Activated T-cell treated with anti-CD3 and anti-CD28 coated beads, Interleukin-2, amount 50 U/mL, for 1 hour (primary cell): ENCODE measurements around the gene RER1.

Source experiments
- DNase-seq: peaks from one replicate; pipeline ENCODE4 v3.0.0-alpha.2; 2020

RER1 gene

GRCh38 chr1:2392686-2393085 is 1.0 kb downstream of the RER1 start:
- no peak for DNase-seq

DNA sequence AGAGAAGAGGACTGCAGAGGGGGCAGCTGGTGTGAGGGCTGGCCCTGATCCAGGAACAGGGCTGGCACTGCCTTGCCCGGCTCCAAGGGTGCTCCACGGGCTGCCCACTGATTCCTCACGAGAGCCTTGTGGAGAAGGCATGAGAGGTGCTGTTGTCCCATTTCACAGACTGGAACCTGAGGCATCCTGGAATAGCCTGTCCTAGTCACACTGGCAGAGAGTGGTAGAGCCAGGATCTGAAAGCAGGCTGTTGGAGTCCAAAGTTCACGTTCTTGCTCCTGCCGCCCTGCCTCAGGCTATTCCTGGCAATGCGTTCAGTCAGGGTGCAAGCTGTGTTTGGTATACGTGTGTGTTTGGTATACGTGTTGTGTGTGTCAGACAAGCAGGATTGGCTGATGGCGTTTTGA is 1.8 kb downstream of the RER1 start:
- DNase-seq, result no peak

GRCh38 chr1:2394220-2394619 is 2.6 kb downstream of the RER1 start:
- DNase-seq, result no peak

- DNase-seq, result no peak
Measured at GRCh38 chr1:2394761-2395160, 3.1 kb downstream of the RER1 start.

DNA sequence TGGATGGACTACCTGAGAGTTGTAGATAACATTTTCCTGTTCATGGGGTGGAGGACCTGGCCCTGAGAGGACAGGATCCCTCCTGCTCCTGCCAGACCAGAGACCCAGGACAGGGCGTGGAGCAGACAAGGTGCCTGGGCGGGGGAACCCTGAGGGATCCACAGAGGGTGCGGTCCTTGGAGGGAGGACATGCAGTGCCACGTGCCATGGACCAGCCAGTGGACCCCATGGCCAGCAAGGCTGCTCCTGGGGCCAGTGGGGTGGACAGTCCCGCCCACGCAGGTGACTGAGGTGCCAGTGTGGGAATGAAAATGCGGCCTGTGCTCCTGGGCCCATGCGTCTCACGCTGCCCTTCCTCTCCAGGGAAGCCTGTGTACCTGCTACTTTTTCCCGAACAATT is 3.6 kb downstream of the RER1 start:
- DNase-seq, result no peak

DNA sequence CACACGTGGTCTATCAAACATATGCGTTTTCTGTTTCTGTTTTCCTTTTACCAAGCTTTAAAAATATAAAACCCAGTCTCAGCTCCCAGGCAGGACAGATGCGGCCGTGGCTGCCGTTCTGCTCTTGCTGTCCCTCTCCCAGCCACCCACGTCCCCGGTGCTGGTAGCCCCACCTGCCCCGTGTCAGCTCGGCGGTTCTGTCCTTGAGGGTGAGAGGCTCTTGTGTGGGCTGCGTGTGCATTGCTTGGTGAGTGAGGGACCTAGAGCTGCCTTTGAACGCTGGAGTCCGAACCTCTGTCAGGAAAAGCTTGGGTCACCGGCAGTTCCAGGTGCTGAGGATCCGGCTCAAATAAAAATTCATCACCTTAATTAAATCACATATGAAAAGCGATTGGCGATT is 4.4 kb downstream of the RER1 start:
- DNase-seq, result no peak

GRCh38 chr1:2396476-2396875 is 4.8 kb downstream of the RER1 start:
- DNase-seq, result no peak

GRCh38 chr1:2397007-2397679 is 5.5 kb downstream of the RER1 start:
- DNase-seq, result no peak

GRCh38 chr1:2398871-2399270 is 7.2 kb downstream of the RER1 start:
- DNase-seq, result no peak

DNA sequence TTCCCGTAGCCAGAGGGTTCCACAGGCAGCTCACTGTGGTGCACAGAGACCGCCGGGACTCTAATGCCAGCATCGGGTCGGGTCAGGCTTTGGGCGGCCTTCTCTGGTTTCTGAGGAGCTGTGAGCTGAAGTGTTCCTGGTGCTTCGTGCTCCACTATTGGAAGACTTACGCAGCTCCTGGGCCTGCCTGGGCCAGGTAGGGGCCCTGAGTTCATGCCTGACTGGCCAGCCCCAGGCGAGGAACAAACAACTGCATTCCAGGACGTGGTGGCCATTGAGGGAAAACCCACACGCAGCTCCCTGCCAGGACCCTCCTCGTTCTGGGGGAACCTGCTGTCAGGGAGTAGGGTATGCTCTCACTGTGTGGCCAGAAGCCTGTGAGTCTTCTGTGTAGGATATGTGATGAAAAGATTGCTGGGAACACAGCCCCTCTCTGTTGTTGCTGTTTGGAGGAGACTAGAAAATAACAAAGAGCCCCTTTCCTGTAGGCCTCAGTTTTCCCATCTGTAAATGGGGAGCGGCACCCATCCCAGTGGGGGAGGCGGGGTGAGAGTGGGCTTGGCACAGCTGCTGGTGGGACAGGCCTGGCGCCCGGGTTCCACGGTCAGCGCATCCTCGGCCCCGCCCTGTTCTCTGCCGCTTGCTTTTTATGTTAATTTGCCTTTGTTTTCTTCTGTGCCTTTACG is 8.4 kb downstream of the RER1 start:
- DNase-seq, result no peak

DNA sequence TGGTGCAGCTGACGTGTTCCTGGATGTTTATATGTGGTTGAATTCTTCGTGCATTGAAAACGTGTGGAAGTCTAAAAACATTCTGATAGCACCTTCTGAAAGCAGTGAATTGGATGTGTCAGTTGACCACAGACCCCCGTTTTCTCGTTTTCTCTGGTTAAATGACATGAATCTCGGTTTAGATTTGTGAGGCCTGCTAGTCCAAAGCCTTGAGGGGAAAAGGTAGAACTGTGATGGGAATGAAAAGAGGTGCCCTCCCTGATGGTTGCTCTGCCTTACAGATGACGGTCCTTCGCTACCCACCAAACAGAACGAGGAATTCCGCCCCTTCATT is 8.9 kb downstream of the RER1 start:
- DNase-seq, result no peak

GRCh38 chr1:2400950-2401649 is 9.5 kb downstream of the RER1 start:
- no peak for DNase-seq

GRCh38 chr1:2402420-2402819 is 10.8 kb downstream of the RER1 start:
- DNase-seq, result no peak

GRCh38 chr1:2403273-2403672 is 11.6 kb downstream of the RER1 start:
- DNase-seq, result no peak

DNA sequence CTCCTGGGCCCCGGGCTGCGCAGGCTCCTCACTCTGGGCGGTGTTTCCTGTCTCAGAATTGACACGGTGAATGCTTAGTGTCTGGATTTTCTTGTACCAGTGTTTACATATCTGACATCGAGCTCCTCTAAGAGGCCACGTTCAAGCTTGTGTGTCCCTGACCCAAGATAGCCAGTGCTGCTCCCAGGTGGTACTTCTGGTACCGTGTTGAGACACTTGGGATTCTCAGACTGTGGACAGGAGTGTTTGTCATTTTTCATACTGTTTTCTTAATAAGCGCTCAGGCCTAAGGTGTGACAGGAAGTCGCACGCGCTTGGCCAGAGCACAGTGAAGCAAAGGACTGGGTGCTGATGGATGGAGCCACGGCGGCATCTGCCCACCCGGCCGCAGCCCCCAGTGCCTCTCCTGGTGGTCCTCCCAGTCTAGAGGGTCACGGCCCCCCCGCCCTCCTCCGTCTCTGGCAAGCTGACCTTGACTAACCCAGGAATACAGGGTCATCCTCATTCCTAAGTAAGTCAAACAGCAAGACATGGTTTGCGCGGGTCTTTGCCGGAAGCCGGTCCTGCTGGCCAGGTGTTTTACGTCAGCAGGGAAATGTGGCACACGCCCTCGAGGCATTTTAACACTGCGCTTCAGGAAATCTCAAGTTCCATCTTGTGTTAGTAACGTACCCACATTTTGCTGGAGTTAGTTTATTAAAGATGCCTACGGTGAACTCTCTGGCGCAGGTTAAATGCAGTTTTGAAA is 12.7 kb downstream of the RER1 start:
- no peak for DNase-seq

DNA sequence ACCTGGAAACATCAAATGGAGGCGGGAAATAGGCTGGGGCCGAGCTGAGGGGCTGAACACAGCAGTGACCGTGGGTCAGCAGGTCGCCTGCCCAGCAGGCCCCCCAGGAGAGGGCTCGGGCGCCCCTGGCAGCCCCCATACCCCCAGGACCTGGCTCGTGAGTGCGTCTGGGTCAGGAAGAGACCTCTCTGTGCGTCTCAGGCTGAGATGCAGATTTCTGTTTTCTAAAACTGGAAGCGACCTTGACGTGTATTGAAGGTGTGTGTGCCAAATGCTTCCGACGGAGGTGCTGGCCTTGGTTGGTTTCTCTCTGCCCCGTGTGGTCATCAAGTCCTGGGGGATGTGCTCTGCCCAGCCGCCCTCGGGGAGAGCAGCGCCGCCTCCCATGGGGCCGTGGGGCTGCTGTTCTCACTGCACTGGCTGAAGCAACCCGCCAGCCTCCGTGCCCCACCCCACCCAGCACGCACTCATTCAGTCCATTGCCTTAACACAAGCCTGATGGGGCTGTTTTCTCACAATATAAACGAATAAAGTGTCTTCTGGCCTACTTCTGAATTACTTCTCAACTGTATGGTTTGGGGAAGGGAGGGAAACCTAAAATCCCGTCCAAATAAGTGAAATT is 13.4 kb downstream of the RER1 start:
- DNase-seq, result no peak

GRCh38 chr1:2405588-2406295 is 14.1 kb downstream of the RER1 start:
- DNase-seq, result no peak

GRCh38 chr1:2406451-2407041 is 14.9 kb downstream of the RER1 start:
- no peak for DNase-seq

DNA sequence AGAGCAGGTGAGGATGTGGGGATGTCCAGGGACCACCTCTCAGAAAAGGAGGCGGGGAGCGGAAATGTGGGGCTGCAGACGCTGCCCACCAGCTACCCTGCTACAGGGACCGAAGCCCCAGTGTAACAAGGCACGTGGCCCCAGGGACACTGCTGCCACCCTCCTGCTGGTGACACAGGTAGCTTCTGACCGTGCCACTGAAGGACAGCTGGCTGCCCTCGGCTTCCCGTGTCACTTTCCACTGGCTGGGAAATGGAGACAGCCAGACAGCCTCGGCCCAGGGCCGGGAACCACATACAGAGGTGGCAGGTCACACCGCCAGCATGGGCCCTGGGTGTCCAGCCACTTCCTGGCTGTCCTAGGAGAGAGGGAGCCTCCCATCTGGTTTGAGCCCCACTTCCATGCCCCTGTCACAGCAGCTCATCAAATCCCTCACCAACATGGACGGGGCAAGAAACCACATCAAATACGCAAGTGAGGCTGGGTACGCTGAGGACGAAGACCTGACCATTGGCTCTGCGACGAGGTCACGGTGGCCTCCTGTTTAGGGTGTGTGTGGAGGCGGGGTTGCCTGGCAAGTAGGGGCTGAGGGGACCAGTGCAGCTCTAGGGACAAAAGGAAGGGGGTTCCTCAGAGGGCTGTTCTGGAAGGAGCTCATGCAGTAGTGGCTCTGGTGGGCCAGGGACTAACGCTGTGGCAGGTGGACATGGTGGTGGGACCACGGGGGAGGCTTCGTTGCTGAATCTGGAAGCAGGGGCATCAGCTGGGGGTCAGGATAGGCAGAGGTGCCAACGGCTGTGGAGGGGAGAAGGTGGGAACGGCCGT is 15.7 kb downstream of the RER1 start:
- DNase-seq, result no peak

- DNase-seq, result no peak
Measured at GRCh38 chr1:2407991-2408275, 16.3 kb downstream of the RER1 start.

GRCh38 chr1:2408456-2408855 is 16.8 kb downstream of the RER1 start:
- DNase-seq, result no peak
